ENCODE measurements around the gene ZNF541.

The ZNF541 gene

GRCh38 chr19:47564081-47564480, 8.9 kb downstream of the ZNF541 start:
- Histone ChIP-seq H3K36me3 (ENCODE audit: insufficient read depth, low read depth, low read length) (no peaks in the 10 kb centered on the region), H3K27me3 (ENCODE audit: insufficient read depth, low read length) (no peaks in the 10 kb centered on the region), H3K9me3 (ENCODE audit: insufficient read depth, low read depth, low read length) (no peaks in the 10 kb centered on the region), H3K9ac (ENCODE audit: low read depth, low read length) (no peak overlapping the region), H3K4me3 (ENCODE audit: low read length) (no peak overlapping the region), H3K4me1 (ENCODE audit: insufficient read depth, low read length) (0 out of 2 replicates have a peak, but pooled peaks cover 4% of the 10 kb centered on the region), H3K27ac (ENCODE audit: low read length) (no peak overlapping the region)

- Histone ChIP-seq H3K9me3 (ENCODE audit: insufficient read depth, low read depth, low read length) (no peaks in the 10 kb centered on the region), H3K9ac (ENCODE audit: low read depth, low read length) (no peak overlapping the region), H3K4me3 (ENCODE audit: low read length) (no peak overlapping the region), H3K4me1 (ENCODE audit: insufficient read depth, low read length) (0 out of 2 replicates have a peak, but pooled peaks cover 4% of the 10 kb centered on the region), H3K27me3 (ENCODE audit: insufficient read depth, low read length) (no peaks in the 10 kb centered on the region), H3K27ac (ENCODE audit: low read length) (no peak overlapping the region), H3K36me3 (ENCODE audit: insufficient read depth, low read depth, low read length) (no peaks in the 10 kb centered on the region)
Observed at GRCh38 chr19:47561440-47562057, 11.4 kb downstream of the ZNF541 start.

DNA sequence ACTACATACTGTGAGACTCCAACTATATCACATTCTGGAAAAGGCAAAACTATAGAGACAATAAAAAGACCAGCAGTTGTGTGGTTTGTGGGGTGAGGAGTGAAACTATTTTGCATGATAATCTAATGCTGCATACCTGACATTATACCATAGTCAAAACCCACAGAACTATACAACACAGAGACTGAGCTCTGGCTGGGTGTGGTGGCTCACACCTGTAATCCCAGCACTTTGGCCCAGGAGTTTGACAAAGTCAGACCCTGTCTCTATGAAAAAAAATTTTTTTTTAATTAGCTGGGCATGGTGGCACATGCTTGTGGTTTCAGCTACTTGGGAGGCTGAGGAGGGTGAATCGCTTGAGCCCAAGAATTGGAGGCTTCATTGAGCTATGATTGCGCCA, 11.9 kb downstream of the ZNF541 start:
- Histone ChIP-seq H3K27me3 (ENCODE audit: insufficient read depth, low read length) (no peaks in the 10 kb centered on the region), H3K9me3 (ENCODE audit: insufficient read depth, low read depth, low read length) (no peaks in the 10 kb centered on the region), H3K36me3 (ENCODE audit: insufficient read depth, low read depth, low read length) (no peaks in the 10 kb centered on the region), H3K4me3 (ENCODE audit: low read length) (no peak overlapping the region), H3K27ac (ENCODE audit: low read length) (no peak overlapping the region), H3K4me1 (ENCODE audit: insufficient read depth, low read length) (0 out of 2 replicates have a peak, but pooled peaks cover 4% of the 10 kb centered on the region), H3K9ac (ENCODE audit: low read depth, low read length) (no peak overlapping the region)

DNA sequence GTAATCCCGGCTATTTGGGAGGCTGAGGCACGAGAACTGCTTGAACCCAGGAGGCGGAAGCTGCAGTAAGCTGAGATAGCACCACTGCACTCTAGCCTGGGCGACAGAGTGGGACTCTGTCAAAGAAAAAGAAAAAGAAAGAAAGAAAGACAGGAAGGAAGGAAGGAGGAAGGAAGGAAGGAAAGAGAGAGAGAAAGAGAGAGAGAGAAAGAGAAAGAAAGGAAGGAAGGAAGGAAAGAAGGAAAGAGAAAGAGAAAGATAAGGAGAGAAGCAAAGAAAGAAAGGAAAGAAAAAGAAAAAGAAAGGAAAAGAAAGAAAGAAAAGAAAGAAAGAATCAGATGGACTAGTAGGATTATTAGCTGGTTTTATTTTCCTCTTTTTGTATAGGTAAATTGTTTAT, 22.8 kb downstream of the ZNF541 start:
- Histone ChIP-seq H3K9me3 (ENCODE audit: insufficient read depth, low read depth, low read length) (no peaks in the 10 kb centered on the region), H3K4me1 (ENCODE audit: insufficient read depth, low read length) (no peaks in the 10 kb centered on the region), H3K27me3 (ENCODE audit: insufficient read depth, low read length) (no peaks in the 10 kb centered on the region), H3K27ac (ENCODE audit: low read length) (no peak overlapping the region), H3K36me3 (ENCODE audit: insufficient read depth, low read depth, low read length) (no peaks in the 10 kb centered on the region), H3K4me3 (ENCODE audit: low read length) (no peak overlapping the region), H3K9ac (ENCODE audit: low read depth, low read length) (no peak overlapping the region)

GRCh38 chr19:47549261-47549862, 23.6 kb downstream of the ZNF541 start:
- Histone ChIP-seq H3K36me3 (ENCODE audit: insufficient read depth, low read depth, low read length) (no peaks in the 10 kb centered on the region), H3K27me3 (ENCODE audit: insufficient read depth, low read length) (no peaks in the 10 kb centered on the region), H3K4me3 (ENCODE audit: low read length) (no peak overlapping the region), H3K27ac (ENCODE audit: low read length) (no peak overlapping the region), H3K4me1 (ENCODE audit: insufficient read depth, low read length) (no peaks in the 10 kb centered on the region), H3K9me3 (ENCODE audit: insufficient read depth, low read depth, low read length) (no peaks in the 10 kb centered on the region), H3K9ac (ENCODE audit: low read depth, low read length) (no peak overlapping the region)

- Histone ChIP-seq H3K27ac (ENCODE audit: low read length) (no peak overlapping the region), H3K4me3 (ENCODE audit: low read length) (no peak overlapping the region), H3K36me3 (ENCODE audit: insufficient read depth, low read depth, low read length) (no peaks in the 10 kb centered on the region), H3K9ac (ENCODE audit: low read depth, low read length) (no peak overlapping the region), H3K4me1 (ENCODE audit: insufficient read depth, low read length) (no peaks in the 10 kb centered on the region), H3K9me3 (ENCODE audit: insufficient read depth, low read depth, low read length) (no peaks in the 10 kb centered on the region), H3K27me3 (ENCODE audit: insufficient read depth, low read length) (no peaks in the 10 kb centered on the region)
Observed at GRCh38 chr19:47547199-47547598, 25.7 kb downstream of the ZNF541 start.

- Histone ChIP-seq H3K9me3 (ENCODE audit: insufficient read depth, low read depth, low read length) (no peaks in the 10 kb centered on the region), H3K4me3 (ENCODE audit: low read length) (no peak overlapping the region), H3K36me3 (ENCODE audit: insufficient read depth, low read depth, low read length) (no peaks in the 10 kb centered on the region), H3K4me1 (ENCODE audit: insufficient read depth, low read length) (no peaks in the 10 kb centered on the region), H3K9ac (ENCODE audit: low read depth, low read length) (no peak overlapping the region), H3K27ac (ENCODE audit: low read length) (no peak overlapping the region), H3K27me3 (ENCODE audit: insufficient read depth, low read length) (no peaks in the 10 kb centered on the region)
Observed at GRCh38 chr19:47545061-47545948, 27.6 kb downstream of the ZNF541 start.

DNA sequence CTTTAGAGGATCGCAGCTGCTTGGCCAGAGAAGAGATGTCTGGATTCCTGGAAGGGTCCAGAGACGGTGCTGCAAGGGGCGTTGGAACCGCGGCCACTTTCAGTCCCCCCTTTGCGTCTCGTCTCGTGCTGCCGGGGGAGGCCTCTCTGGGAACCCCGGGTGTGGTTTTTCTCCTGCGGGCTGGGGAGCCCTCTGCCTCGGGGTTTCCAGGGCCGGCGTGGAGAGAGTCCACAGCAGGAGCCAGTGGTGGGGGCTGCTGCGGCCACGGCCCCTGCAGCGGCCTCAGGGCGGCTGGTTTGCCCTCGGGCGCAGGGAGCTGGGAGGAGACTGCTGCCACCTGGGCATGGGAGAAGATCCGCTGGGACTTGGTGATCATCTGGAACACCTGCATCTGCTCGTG, 28.5 kb downstream of the ZNF541 start:
- Histone ChIP-seq H3K9ac (ENCODE audit: low read depth, low read length) (no peak overlapping the region), H3K36me3 (ENCODE audit: insufficient read depth, low read depth, low read length) (no peaks in the 10 kb centered on the region), H3K4me3 (ENCODE audit: low read length) (no peak overlapping the region), H3K27ac (ENCODE audit: low read length) (no peak overlapping the region), H3K27me3 (ENCODE audit: insufficient read depth, low read length) (no peaks in the 10 kb centered on the region), H3K4me1 (ENCODE audit: insufficient read depth, low read length) (no peaks in the 10 kb centered on the region), H3K9me3 (ENCODE audit: insufficient read depth, low read depth, low read length) (no peaks in the 10 kb centered on the region)

DNA sequence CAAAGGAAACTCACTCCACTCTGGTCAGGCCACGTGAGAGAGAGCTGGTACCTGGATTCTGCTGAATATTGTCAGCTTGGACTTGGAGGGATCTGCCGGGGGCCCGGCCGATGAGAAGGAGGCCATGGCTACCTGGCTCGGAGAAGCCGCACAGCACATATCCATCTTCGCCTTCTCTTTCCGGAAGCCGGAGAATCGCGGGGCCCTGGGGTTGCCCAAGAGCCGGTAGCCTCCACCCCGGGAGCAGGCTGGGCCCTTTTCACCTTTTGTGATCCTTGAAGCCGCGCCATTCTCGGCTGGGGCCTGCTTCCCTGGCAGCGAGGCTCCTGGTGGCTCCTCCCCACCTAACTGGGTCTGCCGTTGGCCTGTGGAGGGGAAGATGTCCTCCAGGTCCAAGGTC, 28.9 kb downstream of the ZNF541 start:
- Histone ChIP-seq H3K9me3 (ENCODE audit: insufficient read depth, low read depth, low read length) (no peaks in the 10 kb centered on the region), H3K4me1 (ENCODE audit: insufficient read depth, low read length) (no peaks in the 10 kb centered on the region), H3K27ac (ENCODE audit: low read length) (no peak overlapping the region), H3K9ac (ENCODE audit: low read depth, low read length) (no peak overlapping the region), H3K4me3 (ENCODE audit: low read length) (no peak overlapping the region), H3K36me3 (ENCODE audit: insufficient read depth, low read depth, low read length) (no peaks in the 10 kb centered on the region), H3K27me3 (ENCODE audit: insufficient read depth, low read length) (no peaks in the 10 kb centered on the region)

- Histone ChIP-seq H3K36me3 (ENCODE audit: insufficient read depth, low read depth, low read length) (no peaks in the 10 kb centered on the region), H3K4me3 (ENCODE audit: low read length) (no peak overlapping the region), H3K9ac (ENCODE audit: low read depth, low read length) (no peak overlapping the region), H3K4me1 (ENCODE audit: insufficient read depth, low read length) (no peaks in the 10 kb centered on the region), H3K27ac (ENCODE audit: low read length) (no peak overlapping the region), H3K9me3 (ENCODE audit: insufficient read depth, low read depth, low read length) (no peaks in the 10 kb centered on the region), H3K27me3 (ENCODE audit: insufficient read depth, low read length) (no peaks in the 10 kb centered on the region)
Observed at GRCh38 chr19:47542030-47542475, 30.9 kb downstream of the ZNF541 start.

GRCh38 chr19:47541518-47541917, 31.4 kb downstream of the ZNF541 start:
- Histone ChIP-seq H3K4me3 (ENCODE audit: low read length) (no peak overlapping the region), H3K9me3 (ENCODE audit: insufficient read depth, low read depth, low read length) (no peaks in the 10 kb centered on the region), H3K36me3 (ENCODE audit: insufficient read depth, low read depth, low read length) (no peaks in the 10 kb centered on the region), H3K4me1 (ENCODE audit: insufficient read depth, low read length) (no peaks in the 10 kb centered on the region), H3K27ac (ENCODE audit: low read length) (no peak overlapping the region), H3K27me3 (ENCODE audit: insufficient read depth, low read length) (no peaks in the 10 kb centered on the region), H3K9ac (ENCODE audit: low read depth, low read length) (no peak overlapping the region)

DNA sequence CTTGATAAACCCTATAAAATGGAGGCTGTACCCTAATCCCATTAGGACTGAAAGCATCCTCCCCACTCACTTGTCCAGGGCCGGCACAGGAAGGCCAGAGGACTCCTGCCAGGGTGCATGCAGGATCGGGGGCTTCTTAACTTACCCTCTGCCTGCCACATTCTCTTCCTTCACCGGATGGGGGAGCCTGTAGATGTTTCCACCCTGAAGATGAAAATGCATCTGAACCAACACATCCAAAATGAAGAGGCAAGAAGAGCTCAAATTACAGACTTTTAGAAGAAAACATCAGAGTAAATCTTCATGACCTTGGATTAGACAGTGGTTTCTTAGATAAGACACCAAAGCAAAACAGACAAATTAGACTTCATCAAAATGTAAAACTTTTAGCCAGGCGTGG, 32.2 kb downstream of the ZNF541 start:
- Histone ChIP-seq H3K27ac (ENCODE audit: low read length) (no peak overlapping the region), H3K9me3 (ENCODE audit: insufficient read depth, low read depth, low read length) (no peaks in the 10 kb centered on the region), H3K4me1 (ENCODE audit: insufficient read depth, low read length) (no peaks in the 10 kb centered on the region), H3K27me3 (ENCODE audit: insufficient read depth, low read length) (no peaks in the 10 kb centered on the region), H3K36me3 (ENCODE audit: insufficient read depth, low read depth, low read length) (no peaks in the 10 kb centered on the region), H3K4me3 (ENCODE audit: low read length) (no peak overlapping the region), H3K9ac (ENCODE audit: low read depth, low read length) (no peak overlapping the region)

Data from iPS-20b (cell line).